Measurements from ENCODE around the gene SMIM23. TPM values are rescaled to one million over a fixed set of nuclear protein-coding genes. Genes with fewer than 3 reads are reported as not detected.

The SMIM23 gene
- total and polyA plus RNA-seq, 2 donors (not counting 1 experiment from before 2014, with no cell fraction given): not detected

GRCh38 chr5:171796436-171796835 is 10.8 kb downstream of the SMIM23 start:
- no peak for TF ChIP-seq CTCF (IDR thresholded peaks at IDR 0.05)
- no peak for TF ChIP-seq EZH2 (IDR thresholded peaks at IDR 0.05; ENCODE audit: borderline replicate concordance, insufficient read depth, low read depth, low read length, poor library complexity, severe bottlenecking)
- no peak for ATAC-seq (ENCODE audit: low read depth)
- Histone ChIP-seq H4K20me1 (ENCODE audit: control insufficient read depth, insufficient read depth, low read length, poor library complexity, severe bottlenecking) (no peaks in the 10 kb centered on the region), H2AFZ (ENCODE audit: insufficient read depth, low read depth, low read length, poor library complexity, severe bottlenecking) (no peak overlapping the region), H3K79me2 (ENCODE audit: control insufficient read depth, insufficient read depth, low read length) (no peaks in the 10 kb centered on the region), H3K36me3 (replicated peaks in 1 of 2; ENCODE audit: control extremely low read depth in 1 of 2, control insufficient read depth in 1 of 2, extremely low read depth in 1 of 2, insufficient read depth in 2 of 2, low read length in 1 of 2) (no peaks in the 10 kb centered on the region), H3K4me2 (replicated peaks; ENCODE audit: low read depth, low read length, poor library complexity, severe bottlenecking) (no peak overlapping the region), H3K27ac (ENCODE audit: low read length in 2 of 2) (no peak overlapping the region), H3K9ac (ENCODE audit: low read length) (no peak overlapping the region), H3K4me1 (ENCODE audit: control insufficient read depth in 2 of 2, insufficient read depth in 2 of 2, low read length in 2 of 2) (no peaks in the 10 kb centered on the region), H3K27me3 (replicated peaks in 1 of 4; ENCODE audit: control extremely low read depth in 1 of 4, control insufficient read depth in 3 of 4, insufficient read depth in 4 of 4, low read length in 3 of 4) (no peaks in the 10 kb centered on the region), H3K4me3 (ENCODE audit: control extremely low read depth in 1 of 5, extremely low read depth in 1 of 5, insufficient read depth in 1 of 5, low read depth in 2 of 5, low read length in 4 of 5) (no peak overlapping the region), H3K9me3 (ENCODE audit: control extremely low read depth in 1 of 3, control insufficient read depth in 2 of 3, insufficient read depth in 1 of 3, low read length in 2 of 3) (no peaks in the 10 kb centered on the region)
- POLR2A ChIA-PET: no interaction called here
- Mint-ChIP-seq H3K27ac (no peak overlapping the region), H3K4me1 (no peaks in the 10 kb centered on the region), H3K9me3 (ENCODE audit: insufficient read depth) (no peaks in the 10 kb centered on the region), H3K4me3 (no peak overlapping the region), H3K27me3 (peaks cover 7% of the 10 kb centered on the region)
- intact Hi-C loops (cut with micrococcal nuclease): no loop called here
- no peak for DNase-seq
- CTCF ChIA-PET: no interaction called here
- 93% methylated on average over 3 of the region's 8 CpGs for WGBS (ENCODE audit: insufficient coverage)

GRCh38 chr5:171797543-171797942 is 11.9 kb downstream of the SMIM23 start:
- ChIA-PET CTCF (no interaction called here), POLR2A (no interaction called here)
- no peak overlapping the region for H3K4me2 ChIP-seq (replicated peaks; ENCODE audit: low read depth, low read length, poor library complexity, severe bottlenecking)
- no peaks in the 10 kb centered on the region for H3K27me3 ChIP-seq (replicated peaks in 1 of 4; ENCODE audit: control extremely low read depth in 1 of 4, control insufficient read depth in 3 of 4, insufficient read depth in 4 of 4, low read length in 3 of 4)
- WGBS (ENCODE audit: insufficient coverage): 63% methylated on average over 3 of the region's 5 CpGs
- H4K20me1 ChIP-seq (ENCODE audit: control insufficient read depth, insufficient read depth, low read length, poor library complexity, severe bottlenecking): no peaks in the 10 kb centered on the region
- H3K4me1 ChIP-seq (ENCODE audit: control insufficient read depth in 2 of 2, insufficient read depth in 2 of 2, low read length in 2 of 2): no peaks in the 10 kb centered on the region
- H3K36me3 ChIP-seq (replicated peaks in 1 of 2; ENCODE audit: control extremely low read depth in 1 of 2, control insufficient read depth in 1 of 2, extremely low read depth in 1 of 2, insufficient read depth in 2 of 2, low read length in 1 of 2): no peaks in the 10 kb centered on the region
- H3K27ac ChIP-seq (ENCODE audit: low read length in 2 of 2): no peak overlapping the region
- TF ChIP-seq CTCF (IDR thresholded peaks at IDR 0.05) (no peak), EZH2 (IDR thresholded peaks at IDR 0.05; ENCODE audit: borderline replicate concordance, insufficient read depth, low read depth, low read length, poor library complexity, severe bottlenecking) (no peak)
- ATAC-seq (ENCODE audit: low read depth) (no peak), DNase-seq (no peak)
- H3K79me2 ChIP-seq (ENCODE audit: control insufficient read depth, insufficient read depth, low read length): no peaks in the 10 kb centered on the region
- no peak overlapping the region for H2AFZ ChIP-seq (ENCODE audit: insufficient read depth, low read depth, low read length, poor library complexity, severe bottlenecking)
- no peaks in the 10 kb centered on the region for H3K9me3 ChIP-seq (ENCODE audit: control extremely low read depth in 1 of 3, control insufficient read depth in 2 of 3, insufficient read depth in 1 of 3, low read length in 2 of 3)
- intact Hi-C loops (cut with micrococcal nuclease): no loop called here
- H3K9me3 Mint-ChIP-seq (ENCODE audit: insufficient read depth): no peaks in the 10 kb centered on the region
- H3K4me1 Mint-ChIP-seq: no peaks in the 10 kb centered on the region
- H3K9ac ChIP-seq (ENCODE audit: low read length): no peak overlapping the region
- no peak overlapping the region for H3K4me3 Mint-ChIP-seq
- peaks cover 7% of the 10 kb centered on the region for H3K27me3 Mint-ChIP-seq
- H3K27ac Mint-ChIP-seq: no peak overlapping the region
- H3K4me3 ChIP-seq (ENCODE audit: control extremely low read depth in 1 of 5, extremely low read depth in 1 of 5, insufficient read depth in 1 of 5, low read depth in 2 of 5, low read length in 4 of 5): no peak overlapping the region
